ENCODE measurements around the gene YPEL2. TPM values are rescaled to one million over a fixed set of nuclear protein-coding genes. Genes with fewer than 3 reads are reported as not detected.

Gene YPEL2
- total RNA-seq, 1 donor from 2014 or later = 18.9 TPM

GRCh38 chr17:59362811-59363205 lies 31.4 kb downstream of the YPEL2 start:
- H3K27me3 Mint-ChIP-seq (ENCODE audit: unreplicated experiment) = no peaks in the 10 kb centered on the region
- H3K27ac Mint-ChIP-seq (ENCODE audit: unreplicated experiment) = peak overlapping the region; percentile 88
- no peaks in the 10 kb centered on the region for H3K9me3 Mint-ChIP-seq (ENCODE audit: unreplicated experiment)
- peaks cover 77% of the 10 kb centered on the region for H3K4me1 Mint-ChIP-seq (ENCODE audit: unreplicated experiment)
- peak overlapping the region; percentile 34 for H3K4me3 Mint-ChIP-seq (ENCODE audit: unreplicated experiment)
- DNase-seq (ENCODE audit: extremely low spot score, unreplicated experiment) = no peak
- no peak for TF ChIP-seq CTCF (IDR thresholded peaks at IDR 0.05)
- H3K36me3 Mint-ChIP-seq (ENCODE audit: unreplicated experiment) = peaks cover 8% of the 10 kb centered on the region

- H3K27ac Mint-ChIP-seq (ENCODE audit: unreplicated experiment) = no peak overlapping the region
- H3K4me1 Mint-ChIP-seq (ENCODE audit: unreplicated experiment) = peaks cover 77% of the 10 kb centered on the region
- no peaks in the 10 kb centered on the region for H3K27me3 Mint-ChIP-seq (ENCODE audit: unreplicated experiment)
- TF ChIP-seq CTCF (IDR thresholded peaks at IDR 0.05) = no peak
- no peaks in the 10 kb centered on the region for H3K9me3 Mint-ChIP-seq (ENCODE audit: unreplicated experiment)
- peaks cover 2% of the 10 kb centered on the region for H3K36me3 Mint-ChIP-seq (ENCODE audit: unreplicated experiment)
- H3K4me3 Mint-ChIP-seq (ENCODE audit: unreplicated experiment) = no peak overlapping the region
- no peak for DNase-seq (ENCODE audit: extremely low spot score, unreplicated experiment)
Observed at GRCh38 chr17:59365383-59365981, 34.0 kb downstream of the YPEL2 start.

- peak overlapping the region; percentile 87 for H3K27ac Mint-ChIP-seq (ENCODE audit: unreplicated experiment)
- H3K4me1 Mint-ChIP-seq (ENCODE audit: unreplicated experiment) = peaks cover 78% of the 10 kb centered on the region
- no peaks in the 10 kb centered on the region for H3K9me3 Mint-ChIP-seq (ENCODE audit: unreplicated experiment)
- no peaks in the 10 kb centered on the region for H3K27me3 Mint-ChIP-seq (ENCODE audit: unreplicated experiment)
- DNase-seq (ENCODE audit: extremely low spot score, unreplicated experiment) = no peak
- peak; percentile 16 for TF ChIP-seq CTCF (IDR thresholded peaks at IDR 0.05)
- H3K36me3 Mint-ChIP-seq (ENCODE audit: unreplicated experiment) = peaks cover 2% of the 10 kb centered on the region
- H3K4me3 Mint-ChIP-seq (ENCODE audit: unreplicated experiment) = peak overlapping the region; percentile 18
Observed at GRCh38 chr17:59366040-59366757, 34.7 kb downstream of the YPEL2 start.

- peak overlapping the region; percentile 18 for H3K4me3 Mint-ChIP-seq (ENCODE audit: unreplicated experiment)
- H3K36me3 Mint-ChIP-seq (ENCODE audit: unreplicated experiment) = peaks cover 2% of the 10 kb centered on the region
Observed at GRCh38 chr17:59366773-59367656, 35.6 kb downstream of the YPEL2 start.

More at GRCh38 chr17:59366773-59367656, 35.6 kb downstream of the YPEL2 start:
- TF ChIP-seq CTCF (IDR thresholded peaks at IDR 0.05) = no peak
- DNase-seq (ENCODE audit: extremely low spot score, unreplicated experiment) = no peak
- Mint-ChIP-seq H3K27ac (ENCODE audit: unreplicated experiment) (peak overlapping the region; percentile 87), H3K27me3 (ENCODE audit: unreplicated experiment) (no peaks in the 10 kb centered on the region), H3K9me3 (ENCODE audit: unreplicated experiment) (no peaks in the 10 kb centered on the region), H3K4me1 (ENCODE audit: unreplicated experiment) (peaks cover 78% of the 10 kb centered on the region)
